GM10847 (cell line): Measurements from ENCODE around the gene NTM.

Source experiments
- POLR2A ChIP-seq: IDR thresholded peaks from 2 replicates; pipeline ENCODE4 v1.6.1; 2011; ENCODE audit not compliant: insufficient read length; ENCODE audit errors: extremely low read depth

Gene NTM

DNA sequence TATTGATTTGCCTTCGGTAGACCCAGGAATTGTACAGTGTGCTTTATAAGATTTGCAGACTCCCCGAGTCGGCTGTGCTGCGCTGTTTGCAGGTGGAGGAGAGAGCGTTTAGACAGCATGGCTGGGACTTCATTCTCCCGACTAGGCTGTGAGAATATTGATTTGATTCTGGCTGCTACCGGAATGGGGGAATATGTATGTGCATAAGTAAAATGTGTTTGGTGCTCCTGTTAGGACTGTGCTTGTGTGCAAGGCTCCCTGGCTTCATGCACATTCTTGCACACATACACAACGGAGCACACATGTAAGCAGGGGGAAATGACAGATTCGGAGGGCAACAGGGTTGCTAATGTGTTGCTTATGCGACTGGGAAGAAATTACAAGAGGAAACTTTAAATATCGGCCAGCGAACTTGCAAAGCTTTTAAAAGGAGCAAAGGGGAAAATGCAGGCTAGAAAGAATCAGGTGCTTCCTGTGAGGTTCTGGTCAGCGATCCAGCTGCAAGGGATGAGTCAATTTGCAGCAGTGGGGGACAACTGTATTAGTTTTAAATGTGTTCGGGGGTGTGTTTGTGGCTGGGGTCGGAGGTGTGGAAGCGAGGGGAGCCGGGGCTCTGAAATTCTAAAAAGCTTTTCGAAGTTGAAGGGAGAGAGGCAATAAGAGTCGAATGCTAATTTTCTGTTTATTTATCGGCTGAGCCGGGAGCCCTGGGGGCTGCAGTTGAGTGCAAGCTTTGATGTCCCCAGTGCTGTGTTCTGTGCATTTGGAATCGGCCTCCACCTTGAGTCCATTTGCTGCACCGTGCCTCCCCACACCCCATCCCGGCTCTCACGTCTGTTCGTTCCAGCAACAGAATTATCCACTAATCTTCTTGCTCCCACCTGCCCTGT, 731 bp downstream of the NTM start:
- TF ChIP-seq POLR2A, result no peak

DNA sequence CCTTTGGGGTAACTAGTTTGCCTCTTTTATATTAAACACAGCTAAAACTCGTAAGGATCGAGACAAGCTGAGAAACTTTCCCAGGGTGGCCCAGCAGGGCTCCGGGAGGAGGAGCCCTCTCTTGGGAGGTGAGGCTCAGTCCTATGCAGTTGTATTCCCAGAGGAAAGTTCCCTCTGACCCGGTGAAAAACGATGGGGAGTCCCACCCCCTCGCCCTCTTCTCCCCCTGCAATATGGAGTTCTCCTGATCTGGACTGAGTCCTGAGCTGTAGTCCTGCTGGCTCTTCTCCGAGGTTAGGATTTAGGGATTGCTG, 1.3 kb downstream of the NTM start:
- TF ChIP-seq POLR2A, result no peak

DNA sequence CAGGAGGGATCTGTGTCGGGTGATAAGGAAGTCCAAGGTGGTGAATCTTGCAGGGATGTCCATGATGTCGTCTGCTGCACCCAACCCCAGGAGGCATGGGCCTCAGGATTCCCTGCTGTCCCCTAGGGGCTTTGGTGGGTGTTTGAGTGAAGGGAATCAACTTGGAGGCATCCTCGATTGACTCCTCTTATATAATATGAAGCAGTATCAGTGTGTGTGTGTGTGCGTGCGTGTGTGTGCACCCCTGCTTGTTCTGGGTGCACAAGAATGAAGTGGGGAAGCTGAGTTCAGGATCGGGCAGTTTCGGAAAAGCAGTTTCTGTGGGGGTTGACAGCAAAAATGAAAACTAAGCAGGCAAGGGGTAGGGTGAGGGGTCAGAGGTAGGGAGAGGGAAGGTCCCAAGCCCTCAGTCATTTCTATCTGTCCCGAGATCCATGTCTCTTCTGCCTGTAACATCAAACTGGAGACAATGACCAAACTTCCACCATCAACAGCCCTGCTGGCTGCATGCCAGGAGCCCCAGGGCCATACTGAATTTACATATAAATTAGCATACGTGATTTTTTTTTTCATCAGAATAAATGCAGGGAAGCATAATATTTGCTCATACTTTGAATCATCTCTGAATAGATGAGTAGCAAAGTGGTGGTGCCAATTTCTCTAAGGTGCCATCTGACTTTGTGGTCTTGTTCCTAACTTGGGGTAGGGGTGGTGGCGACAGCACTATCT, 2.0 kb downstream of the NTM start:
- TF ChIP-seq POLR2A, result no peak

DNA sequence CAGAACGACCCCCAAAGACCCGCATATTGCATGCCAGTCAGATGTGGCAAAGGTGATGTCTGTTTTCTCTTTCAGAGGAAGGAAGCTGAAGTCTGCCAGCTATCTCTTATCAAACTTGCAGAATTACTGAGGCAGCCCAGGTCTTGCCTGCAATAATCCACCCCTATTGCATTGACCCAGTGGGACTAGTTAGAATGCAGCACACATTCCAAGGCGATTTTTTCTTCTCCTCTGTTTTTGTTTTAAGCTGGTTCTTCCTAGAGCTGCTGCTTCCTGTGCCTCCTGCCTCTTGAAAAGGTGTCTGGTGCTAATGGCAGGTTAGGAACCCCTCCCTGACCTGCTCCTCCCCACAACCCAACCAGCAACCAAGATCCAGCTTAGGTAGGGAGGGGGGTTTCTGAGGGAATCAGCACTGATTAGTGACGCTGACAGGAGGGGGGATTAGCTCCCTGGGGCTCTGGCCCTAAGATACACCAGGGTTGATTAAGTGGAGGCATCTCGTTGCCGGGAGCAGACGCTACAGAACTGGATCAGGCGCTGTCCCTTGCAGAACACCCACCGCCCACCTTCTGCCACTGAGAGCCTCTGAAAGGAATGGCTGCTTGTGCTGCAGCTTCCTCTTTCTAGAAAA, 2.8 kb downstream of the NTM start:
- no peak for TF ChIP-seq POLR2A

DNA sequence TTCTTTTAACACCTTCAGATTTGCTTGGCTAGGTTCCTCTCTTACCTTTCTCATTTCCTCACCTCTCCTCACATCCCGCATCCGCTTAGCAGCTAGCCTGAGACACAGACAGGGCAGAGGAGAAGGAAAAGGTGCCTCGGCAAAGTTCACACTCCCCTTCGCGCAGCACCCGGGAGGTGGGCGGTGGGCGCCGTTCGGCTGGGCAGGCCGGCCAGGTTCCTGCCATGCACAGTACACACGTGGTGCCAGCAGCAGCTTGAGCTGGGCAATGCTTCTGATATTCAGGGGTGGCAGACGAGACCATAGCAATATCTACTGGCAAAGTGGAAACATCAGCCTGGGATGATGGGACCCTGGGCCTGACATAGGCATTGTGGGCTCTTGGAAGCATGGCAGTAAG, 3.3 kb downstream of the NTM start:
- no peak for TF ChIP-seq POLR2A

DNA sequence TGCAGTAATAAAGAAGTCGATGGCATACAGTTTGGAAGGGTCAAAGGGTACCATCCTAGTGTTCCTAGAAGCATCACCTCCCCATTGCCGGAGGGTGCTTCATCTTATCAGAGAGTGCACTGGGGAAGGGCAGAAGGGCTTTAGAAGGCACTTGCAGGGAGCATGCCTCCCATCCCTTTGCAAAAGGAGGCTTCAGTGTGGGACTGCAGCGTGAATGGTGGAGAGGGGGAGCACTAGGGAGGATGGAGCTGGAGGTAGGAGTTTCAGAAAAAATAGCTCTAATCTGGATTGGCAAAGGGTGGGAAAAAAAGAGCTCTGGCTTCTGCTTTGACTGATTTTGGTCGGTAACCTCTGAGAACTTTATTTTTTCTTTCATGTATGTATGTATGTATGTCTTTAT, 5.0 kb downstream of the NTM start:
- TF ChIP-seq POLR2A, result no peak

DNA sequence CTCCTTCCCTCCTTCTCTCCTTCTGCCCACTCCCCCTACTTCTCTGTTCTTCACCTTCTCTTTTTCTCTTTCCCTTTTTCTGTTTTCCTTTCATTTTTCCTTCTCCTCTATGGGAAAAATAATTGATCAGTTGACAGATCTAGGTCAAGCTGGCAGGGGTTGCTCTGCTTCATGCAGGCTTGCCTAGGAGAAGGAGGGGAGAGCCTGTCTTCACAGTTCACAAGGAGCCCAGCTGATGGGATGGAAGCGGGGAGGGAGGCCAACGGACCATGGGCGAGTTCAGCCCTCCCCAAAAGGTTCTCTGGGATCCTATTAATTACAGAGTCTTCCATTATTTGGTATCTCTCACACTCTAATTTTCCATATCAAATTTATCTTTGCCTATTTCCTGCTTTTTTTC, 5.5 kb downstream of the NTM start:
- no peak for TF ChIP-seq POLR2A

DNA sequence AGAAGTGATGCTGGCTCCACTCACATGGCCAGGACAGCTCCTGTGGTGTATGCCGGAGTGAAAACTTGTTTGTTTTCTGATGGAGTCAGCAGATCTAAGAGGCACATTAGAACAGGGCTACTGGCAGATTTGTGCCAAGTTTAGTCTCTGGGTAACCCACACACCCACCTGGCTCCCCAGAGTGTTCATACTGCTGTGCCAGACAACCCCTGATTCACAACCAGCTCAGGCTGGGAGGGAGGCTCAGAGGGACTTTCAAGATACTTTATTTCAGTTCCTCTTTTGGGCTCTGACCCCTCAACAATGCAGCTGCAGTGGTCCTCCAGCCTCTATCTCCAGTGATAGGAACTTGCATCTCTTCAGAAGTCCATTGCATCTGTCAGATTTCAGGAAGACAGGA, 8.5 kb downstream of the NTM start:
- TF ChIP-seq POLR2A, result no peak

DNA sequence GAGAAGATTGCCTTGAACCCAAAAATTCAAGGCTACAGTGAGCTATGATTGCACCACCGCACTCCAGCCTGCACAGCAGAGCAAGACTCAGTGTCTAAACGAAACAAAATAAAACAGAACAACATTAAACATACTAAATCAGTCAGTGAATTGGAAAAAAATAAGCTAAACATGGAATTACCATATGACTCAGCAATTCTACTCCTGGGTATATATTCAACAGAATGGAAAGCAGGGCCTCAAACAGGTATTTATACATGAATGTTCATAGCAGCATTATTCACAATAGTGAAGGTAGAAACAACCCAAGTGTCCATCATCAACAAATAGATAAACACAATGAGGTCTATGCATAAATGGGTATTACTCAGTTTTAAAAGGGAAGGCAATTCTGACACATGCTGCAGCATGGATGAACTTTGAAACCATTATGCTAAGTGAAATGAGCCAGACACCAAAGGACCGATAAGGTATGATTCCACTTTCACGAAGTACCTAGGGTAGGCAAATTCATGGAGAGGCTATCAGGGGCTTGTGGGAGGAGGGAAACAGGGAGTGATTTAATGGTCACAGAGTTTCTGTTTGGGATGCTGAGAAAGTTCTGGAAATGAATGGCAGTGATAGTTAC, 15.5 kb downstream of the NTM start:
- TF ChIP-seq POLR2A, result no peak

DNA sequence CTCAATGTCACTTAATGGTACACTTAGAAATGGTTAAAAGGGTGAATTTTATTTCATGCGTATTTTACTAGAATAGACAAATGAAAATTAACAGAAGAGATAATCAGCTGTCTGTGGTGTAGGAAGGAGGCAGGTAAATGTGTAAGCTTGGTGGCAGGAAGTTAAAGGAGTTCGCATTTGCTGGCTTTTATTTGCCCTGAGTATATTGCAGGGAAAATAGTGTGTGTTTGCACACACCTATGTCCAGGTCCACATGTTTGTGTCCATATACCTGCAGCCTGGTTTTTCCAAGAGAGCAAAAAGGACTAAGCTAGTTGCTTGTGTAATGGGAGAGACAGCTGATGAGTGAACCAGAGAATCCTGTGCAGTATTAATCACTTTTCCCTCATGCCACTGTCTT, 16.0 kb downstream of the NTM start:
- TF ChIP-seq POLR2A, result no peak

DNA sequence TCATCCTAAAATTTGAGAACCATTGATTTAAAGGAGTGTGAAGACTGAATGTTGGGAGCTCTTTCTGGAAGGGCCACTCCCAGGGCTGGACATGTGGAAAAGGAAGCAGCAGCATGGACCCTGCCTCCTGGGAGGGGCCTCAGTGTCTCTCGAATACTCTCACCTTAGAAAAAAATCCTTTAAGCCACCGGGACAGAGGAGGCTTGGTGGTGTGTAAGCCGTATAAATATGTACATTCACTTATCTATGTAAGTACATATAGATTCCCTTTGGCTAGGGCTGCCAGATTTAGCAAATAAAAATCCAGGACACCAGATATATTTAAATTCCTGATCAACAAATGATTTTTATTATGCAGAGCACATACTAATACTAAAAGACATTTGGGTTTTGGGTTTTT, 17.6 kb downstream of the NTM start:
- TF ChIP-seq POLR2A, result no peak

DNA sequence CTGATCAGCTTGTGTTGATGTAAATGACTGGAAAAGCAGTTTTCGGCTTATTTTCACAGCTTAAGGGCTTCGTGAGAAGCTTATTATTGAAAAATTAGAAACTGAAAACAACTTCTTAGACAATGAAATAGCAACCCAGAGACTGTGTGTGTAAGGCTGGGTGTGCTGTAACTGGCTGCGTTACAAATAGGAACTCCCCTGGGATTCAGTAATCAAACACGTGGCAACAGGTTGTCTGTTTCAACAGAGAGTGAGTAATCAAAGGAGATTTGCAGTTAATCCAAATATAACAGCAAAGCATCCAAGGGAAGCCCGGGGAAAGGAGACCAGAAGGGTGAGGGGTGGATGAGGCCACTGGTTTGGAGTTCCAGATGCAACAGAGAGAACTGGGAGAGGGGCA, 19.2 kb downstream of the NTM start:
- no peak for TF ChIP-seq POLR2A

DNA sequence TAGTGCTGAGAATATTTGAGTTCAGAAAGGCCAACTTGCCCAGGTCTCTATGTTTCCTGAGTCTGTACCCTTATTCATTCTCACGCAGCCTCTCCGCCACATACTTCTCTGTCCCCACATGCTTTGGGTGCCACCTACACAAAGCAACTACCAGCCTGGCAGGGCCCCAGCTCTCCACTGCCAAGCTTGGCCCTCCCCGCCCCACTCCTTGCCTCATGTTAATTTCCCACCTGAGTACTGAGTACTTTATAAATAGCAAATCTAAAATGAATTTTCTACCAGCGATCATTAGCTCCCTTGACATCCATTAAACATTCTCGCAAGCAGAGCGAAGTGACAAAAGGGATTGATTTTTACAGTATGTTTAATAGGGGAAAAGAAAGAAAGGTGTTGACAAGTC, 20.8 kb downstream of the NTM start:
- no peak for TF ChIP-seq POLR2A

DNA sequence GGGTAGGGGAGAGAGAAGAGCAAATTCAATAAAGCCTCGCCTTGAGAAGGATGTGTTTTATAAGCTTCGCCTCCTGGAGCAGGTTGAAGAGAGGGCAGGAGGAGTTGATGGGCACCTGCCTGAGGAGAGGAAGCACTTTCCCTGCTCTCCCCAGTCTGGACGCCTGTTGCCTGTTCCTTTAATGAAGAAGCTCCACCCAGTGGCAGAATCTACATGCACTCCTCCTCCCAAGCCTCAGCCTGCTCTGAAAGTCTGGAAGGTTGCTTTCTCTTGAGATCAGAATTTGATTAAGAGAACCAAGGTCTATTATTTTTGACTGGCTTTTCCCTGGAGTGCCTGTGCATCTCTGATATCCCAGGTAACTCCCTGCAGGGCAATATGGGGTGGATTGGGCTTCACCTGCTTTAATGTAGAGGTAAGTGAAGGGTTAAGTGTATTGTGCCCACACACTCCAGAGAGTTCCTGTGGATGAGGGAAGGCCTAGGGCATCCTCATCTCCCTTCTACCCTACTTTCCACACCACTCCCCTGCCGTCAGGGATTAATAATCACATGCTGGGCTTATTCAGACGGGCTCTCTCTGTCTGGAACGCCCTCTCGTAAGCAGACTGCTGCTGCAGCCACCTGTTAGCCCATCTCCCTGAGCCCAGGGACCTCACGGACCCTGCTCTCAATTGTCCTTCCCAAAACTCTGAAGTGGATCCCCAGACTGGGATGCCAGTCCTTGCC, 22.3 kb downstream of the NTM start:
- no peak for TF ChIP-seq POLR2A

DNA sequence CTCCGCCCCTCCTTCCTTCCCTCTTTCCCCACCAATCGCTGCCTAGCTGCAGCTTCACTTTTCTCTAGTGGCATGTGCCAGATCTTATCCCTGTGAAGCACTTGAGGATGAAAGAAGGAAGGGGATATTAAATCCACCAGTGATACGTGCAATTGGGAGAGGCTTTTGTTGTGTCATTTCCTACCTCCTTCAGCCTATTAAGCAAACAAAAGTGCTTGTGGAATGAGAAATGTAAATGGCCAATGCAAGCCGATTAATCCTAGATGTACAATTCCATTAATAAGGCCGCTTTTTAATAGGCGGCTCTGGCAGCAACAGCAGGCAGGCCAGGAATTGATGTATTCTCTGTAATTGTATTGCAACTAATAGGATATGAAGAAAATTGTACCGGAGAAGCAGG, 23.3 kb downstream of the NTM start:
- TF ChIP-seq POLR2A, result no peak
